HepG2 (cell line): ENCODE results near the gene TECTB. TPM values are rescaled to one million over a fixed set of nuclear protein-coding genes. Genes with fewer than 3 reads are reported as not detected.

Experiments
- ASH2L ChIP-seq: fragments of 300-600, 200-600 bp; sonication (generic); IDR thresholded peaks from 2 replicates; pipeline ENCODE4 v1.7.0; 2017; ENCODE audit warnings: low read depth, mild to moderate bottlenecking, moderate library complexity, mixed read lengths, low read length; ENCODE audit not compliant: insufficient read length
- KDM4B ChIP-seq: sonication (generic); formaldehyde crosslinking; IDR thresholded peaks from 2 replicates; pipeline ENCODE4 v1.4.0; 2020; ENCODE audit warnings: missing genetic modification reagents
- ZKSCAN1 ChIP-seq: fragments of 150-350 bp; IDR thresholded peaks from 2 replicates; pipeline ENCODE4 v1.6.1; 2014; ENCODE audit warnings: low read length
- ZSCAN20 ChIP-seq: sonication (generic); formaldehyde crosslinking; IDR thresholded peaks from 2 replicates; pipeline ENCODE4 v1.4.0; 2020; ENCODE audit warnings: missing genetic modification reagents, mild to moderate bottlenecking, borderline replicate concordance
- polyA plus RNA-seq, 8 experiments: library from polyadenylated mRNA; depleted of rRNA in 3 of 8; stranded (reverse) in 7 of 8; unstranded in 1 of 8; fragments of >200 nt; fragmentation: Illumina TruSeq in 4 of 8; extraction: Trizol in 4 of 8; gene quantifications; 2 replicates each; pipeline versions ENCODE4 v1.2.1 to v1.2.3, GENCODE V29; 2011 to 2016; ENCODE audit warnings: low read depth in 4 of 8, missing spikeins in 1 of 8, mixed read lengths in 1 of 8; ENCODE audit not compliant: insufficient read depth in 1 of 8
- total RNA-seq, 5 experiments: library from RNA; depleted of rRNA; stranded (reverse); fragments of >200 nt; fragmentation: Illumina TruSeq; extraction: Trizol; gene quantifications; 2 replicates each; pipeline ENCODE4 v1.2.3, GENCODE V29; 2016; ENCODE audit warnings: low read depth in 1 of 5
- TF ChIP-seq, protein P1 (sequence below): sonication (generic); formaldehyde crosslinking; IDR thresholded peaks from 2 replicates; pipeline ENCODE4 v1.5.1; 2020; ENCODE audit warnings: mild to moderate bottlenecking, missing genetic modification reagents, moderate library complexity
- TF ChIP-seq, protein P2 (sequence below): sonication (generic); formaldehyde crosslinking; IDR thresholded peaks from 2 replicates; pipeline ENCODE4 v1.4.0; 2020; ENCODE audit warnings: missing genetic modification reagents, low read depth, mild to moderate bottlenecking, borderline replicate concordance
- TF ChIP-seq, protein P3 (sequence below): IDR thresholded peaks from 2 replicates; pipeline ENCODE4 v1.6.1; 2018; ENCODE audit warnings: missing genetic modification reagents
- TF ChIP-seq, protein P4 (sequence below): IDR thresholded peaks from 2 replicates; pipeline ENCODE4 v1.6.1; 2018; ENCODE audit warnings: missing genetic modification reagents, mild to moderate bottlenecking, missing compliant biosample characterization
- TF ChIP-seq, protein P5 (sequence below): sonication (generic); formaldehyde crosslinking; IDR thresholded peaks from 2 replicates; pipeline ENCODE4 v1.4.0; 2020; ENCODE audit warnings: missing genetic modification reagents
- TF ChIP-seq, protein P6 (sequence below): sonication (generic); formaldehyde crosslinking; IDR thresholded peaks from 2 replicates; pipeline ENCODE4 v1.4.0; 2020; ENCODE audit warnings: missing genetic modification reagents
- TF ChIP-seq, protein P7 (sequence below): sonication (generic); formaldehyde crosslinking; IDR thresholded peaks from 2 replicates; pipeline ENCODE4 v1.5.0; 2020; ENCODE audit warnings: missing genetic modification reagents

The TECTB gene
- total and polyA plus RNA-seq, 2 of the 13 experiments (the other 11 are each of a cell fraction or from before 2014, with no cell fraction given), result 0.78 to 1.8 TPM

DNA sequence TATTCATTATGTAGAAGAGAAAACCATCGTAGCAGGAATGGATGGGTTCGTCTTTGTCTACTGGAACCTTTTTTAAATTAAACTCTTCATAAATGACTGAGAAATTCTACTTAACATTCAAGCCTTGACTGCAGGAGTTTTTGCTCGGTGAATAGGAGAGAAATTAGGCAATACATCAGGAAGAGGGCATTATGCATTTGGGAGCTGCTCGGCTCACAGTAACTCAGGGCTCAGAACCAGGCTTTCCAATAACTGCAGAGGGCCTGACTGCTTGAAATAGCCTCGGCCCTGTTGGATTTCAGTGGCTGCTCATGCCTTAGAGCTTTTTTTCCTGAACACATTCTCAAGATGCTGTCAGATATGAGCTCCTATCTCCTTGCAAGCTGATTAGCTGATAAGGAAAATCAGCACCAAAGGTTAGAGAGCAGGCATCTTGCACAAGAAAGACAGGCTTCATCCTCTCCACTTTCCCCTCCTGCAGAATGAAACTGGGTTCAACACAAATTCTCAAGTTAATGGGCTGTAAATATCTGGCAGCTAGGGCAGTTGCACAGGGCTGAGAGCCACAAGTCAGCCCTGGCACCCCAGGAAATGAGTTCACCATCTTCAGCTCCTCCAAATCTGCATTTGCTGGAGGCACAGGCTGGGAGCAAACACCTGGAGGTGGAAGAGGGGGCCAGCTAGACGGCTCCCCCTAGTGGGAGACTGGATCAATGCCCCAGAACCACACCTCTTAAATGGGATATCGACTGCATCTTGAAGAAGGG is 24.3 kb downstream of the TECTB start (continued):
- TF ChIP-seq, protein P1, sequence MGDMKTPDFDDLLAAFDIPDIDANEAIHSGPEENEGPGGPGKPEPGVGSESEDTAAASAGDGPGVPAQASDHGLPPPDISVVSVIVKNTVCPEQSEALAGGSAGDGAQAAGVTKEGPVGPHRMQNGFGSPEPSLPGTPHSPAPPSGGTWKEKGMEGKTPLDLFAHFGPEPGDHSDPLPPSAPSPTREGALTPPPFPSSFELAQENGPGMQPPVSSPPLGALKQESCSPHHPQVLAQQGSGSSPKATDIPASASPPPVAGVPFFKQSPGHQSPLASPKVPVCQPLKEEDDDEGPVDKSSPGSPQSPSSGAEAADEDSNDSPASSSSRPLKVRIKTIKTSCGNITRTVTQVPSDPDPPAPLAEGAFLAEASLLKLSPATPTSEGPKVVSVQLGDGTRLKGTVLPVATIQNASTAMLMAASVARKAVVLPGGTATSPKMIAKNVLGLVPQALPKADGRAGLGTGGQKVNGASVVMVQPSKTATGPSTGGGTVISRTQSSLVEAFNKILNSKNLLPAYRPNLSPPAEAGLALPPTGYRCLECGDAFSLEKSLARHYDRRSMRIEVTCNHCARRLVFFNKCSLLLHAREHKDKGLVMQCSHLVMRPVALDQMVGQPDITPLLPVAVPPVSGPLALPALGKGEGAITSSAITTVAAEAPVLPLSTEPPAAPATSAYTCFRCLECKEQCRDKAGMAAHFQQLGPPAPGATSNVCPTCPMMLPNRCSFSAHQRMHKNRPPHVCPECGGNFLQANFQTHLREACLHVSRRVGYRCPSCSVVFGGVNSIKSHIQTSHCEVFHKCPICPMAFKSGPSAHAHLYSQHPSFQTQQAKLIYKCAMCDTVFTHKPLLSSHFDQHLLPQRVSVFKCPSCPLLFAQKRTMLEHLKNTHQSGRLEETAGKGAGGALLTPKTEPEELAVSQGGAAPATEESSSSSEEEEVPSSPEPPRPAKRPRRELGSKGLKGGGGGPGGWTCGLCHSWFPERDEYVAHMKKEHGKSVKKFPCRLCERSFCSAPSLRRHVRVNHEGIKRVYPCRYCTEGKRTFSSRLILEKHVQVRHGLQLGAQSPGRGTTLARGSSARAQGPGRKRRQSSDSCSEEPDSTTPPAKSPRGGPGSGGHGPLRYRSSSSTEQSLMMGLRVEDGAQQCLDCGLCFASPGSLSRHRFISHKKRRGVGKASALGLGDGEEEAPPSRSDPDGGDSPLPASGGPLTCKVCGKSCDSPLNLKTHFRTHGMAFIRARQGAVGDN (CRISPR knock-in tag), result peak; percentile 54
- TF ChIP-seq, protein P2, sequence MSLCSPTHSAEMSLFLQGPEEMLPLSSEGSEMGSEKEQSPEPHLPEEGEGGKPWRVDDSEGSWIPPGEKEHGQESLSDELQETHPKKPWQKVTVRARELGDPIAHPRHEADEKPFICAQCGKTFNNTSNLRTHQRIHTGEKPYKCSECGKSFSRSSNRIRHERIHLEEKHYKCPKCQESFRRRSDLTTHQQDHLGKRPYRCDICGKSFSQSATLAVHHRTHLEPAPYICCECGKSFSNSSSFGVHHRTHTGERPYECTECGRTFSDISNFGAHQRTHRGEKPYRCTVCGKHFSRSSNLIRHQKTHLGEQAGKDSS, result peak; percentile 77; the same call in 1 of the 2 replicates
- TF ChIP-seq, protein P3, sequence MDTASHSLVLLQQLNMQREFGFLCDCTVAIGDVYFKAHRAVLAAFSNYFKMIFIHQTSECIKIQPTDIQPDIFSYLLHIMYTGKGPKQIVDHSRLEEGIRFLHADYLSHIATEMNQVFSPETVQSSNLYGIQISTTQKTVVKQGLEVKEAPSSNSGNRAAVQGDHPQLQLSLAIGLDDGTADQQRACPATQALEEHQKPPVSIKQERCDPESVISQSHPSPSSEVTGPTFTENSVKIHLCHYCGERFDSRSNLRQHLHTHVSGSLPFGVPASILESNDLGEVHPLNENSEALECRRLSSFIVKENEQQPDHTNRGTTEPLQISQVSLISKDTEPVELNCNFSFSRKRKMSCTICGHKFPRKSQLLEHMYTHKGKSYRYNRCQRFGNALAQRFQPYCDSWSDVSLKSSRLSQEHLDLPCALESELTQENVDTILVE (CRISPR knock-in tag), result no peak
- TF ChIP-seq, protein P4, sequence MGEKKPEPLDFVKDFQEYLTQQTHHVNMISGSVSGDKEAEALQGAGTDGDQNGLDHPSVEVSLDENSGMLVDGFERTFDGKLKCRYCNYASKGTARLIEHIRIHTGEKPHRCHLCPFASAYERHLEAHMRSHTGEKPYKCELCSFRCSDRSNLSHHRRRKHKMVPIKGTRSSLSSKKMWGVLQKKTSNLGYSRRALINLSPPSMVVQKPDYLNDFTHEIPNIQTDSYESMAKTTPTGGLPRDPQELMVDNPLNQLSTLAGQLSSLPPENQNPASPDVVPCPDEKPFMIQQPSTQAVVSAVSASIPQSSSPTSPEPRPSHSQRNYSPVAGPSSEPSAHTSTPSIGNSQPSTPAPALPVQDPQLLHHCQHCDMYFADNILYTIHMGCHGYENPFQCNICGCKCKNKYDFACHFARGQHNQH (CRISPR knock-in tag), result 0 out of 2 replicates have a peak, but pooled peaks have one; percentile 31
- TF ChIP-seq ZKSCAN1 (no peak), ZSCAN20 (0 out of 2 replicates have a peak, but pooled peaks have one; percentile 40), KDM4B (CRISPR knock-in tag) (0 out of 2 replicates have a peak, but pooled peaks have one; percentile 25), ASH2L (peak; percentile 38)
- TF ChIP-seq, protein P5, sequence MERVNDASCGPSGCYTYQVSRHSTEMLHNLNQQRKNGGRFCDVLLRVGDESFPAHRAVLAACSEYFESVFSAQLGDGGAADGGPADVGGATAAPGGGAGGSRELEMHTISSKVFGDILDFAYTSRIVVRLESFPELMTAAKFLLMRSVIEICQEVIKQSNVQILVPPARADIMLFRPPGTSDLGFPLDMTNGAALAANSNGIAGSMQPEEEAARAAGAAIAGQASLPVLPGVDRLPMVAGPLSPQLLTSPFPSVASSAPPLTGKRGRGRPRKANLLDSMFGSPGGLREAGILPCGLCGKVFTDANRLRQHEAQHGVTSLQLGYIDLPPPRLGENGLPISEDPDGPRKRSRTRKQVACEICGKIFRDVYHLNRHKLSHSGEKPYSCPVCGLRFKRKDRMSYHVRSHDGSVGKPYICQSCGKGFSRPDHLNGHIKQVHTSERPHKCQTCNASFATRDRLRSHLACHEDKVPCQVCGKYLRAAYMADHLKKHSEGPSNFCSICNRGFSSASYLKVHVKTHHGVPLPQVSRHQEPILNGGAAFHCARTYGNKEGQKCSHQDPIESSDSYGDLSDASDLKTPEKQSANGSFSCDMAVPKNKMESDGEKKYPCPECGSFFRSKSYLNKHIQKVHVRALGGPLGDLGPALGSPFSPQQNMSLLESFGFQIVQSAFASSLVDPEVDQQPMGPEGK (CRISPR knock-in tag), result peak; percentile 36; the same call in 1 of the 2 replicates
- TF ChIP-seq, protein P6, sequence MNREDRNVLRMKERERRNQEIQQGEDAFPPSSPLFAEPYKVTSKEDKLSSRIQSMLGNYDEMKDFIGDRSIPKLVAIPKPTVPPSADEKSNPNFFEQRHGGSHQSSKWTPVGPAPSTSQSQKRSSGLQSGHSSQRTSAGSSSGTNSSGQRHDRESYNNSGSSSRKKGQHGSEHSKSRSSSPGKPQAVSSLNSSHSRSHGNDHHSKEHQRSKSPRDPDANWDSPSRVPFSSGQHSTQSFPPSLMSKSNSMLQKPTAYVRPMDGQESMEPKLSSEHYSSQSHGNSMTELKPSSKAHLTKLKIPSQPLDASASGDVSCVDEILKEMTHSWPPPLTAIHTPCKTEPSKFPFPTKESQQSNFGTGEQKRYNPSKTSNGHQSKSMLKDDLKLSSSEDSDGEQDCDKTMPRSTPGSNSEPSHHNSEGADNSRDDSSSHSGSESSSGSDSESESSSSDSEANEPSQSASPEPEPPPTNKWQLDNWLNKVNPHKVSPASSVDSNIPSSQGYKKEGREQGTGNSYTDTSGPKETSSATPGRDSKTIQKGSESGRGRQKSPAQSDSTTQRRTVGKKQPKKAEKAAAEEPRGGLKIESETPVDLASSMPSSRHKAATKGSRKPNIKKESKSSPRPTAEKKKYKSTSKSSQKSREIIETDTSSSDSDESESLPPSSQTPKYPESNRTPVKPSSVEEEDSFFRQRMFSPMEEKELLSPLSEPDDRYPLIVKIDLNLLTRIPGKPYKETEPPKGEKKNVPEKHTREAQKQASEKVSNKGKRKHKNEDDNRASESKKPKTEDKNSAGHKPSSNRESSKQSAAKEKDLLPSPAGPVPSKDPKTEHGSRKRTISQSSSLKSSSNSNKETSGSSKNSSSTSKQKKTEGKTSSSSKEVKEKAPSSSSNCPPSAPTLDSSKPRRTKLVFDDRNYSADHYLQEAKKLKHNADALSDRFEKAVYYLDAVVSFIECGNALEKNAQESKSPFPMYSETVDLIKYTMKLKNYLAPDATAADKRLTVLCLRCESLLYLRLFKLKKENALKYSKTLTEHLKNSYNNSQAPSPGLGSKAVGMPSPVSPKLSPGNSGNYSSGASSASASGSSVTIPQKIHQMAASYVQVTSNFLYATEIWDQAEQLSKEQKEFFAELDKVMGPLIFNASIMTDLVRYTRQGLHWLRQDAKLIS (CRISPR knock-in tag), result no peak
- TF ChIP-seq, protein P7, sequence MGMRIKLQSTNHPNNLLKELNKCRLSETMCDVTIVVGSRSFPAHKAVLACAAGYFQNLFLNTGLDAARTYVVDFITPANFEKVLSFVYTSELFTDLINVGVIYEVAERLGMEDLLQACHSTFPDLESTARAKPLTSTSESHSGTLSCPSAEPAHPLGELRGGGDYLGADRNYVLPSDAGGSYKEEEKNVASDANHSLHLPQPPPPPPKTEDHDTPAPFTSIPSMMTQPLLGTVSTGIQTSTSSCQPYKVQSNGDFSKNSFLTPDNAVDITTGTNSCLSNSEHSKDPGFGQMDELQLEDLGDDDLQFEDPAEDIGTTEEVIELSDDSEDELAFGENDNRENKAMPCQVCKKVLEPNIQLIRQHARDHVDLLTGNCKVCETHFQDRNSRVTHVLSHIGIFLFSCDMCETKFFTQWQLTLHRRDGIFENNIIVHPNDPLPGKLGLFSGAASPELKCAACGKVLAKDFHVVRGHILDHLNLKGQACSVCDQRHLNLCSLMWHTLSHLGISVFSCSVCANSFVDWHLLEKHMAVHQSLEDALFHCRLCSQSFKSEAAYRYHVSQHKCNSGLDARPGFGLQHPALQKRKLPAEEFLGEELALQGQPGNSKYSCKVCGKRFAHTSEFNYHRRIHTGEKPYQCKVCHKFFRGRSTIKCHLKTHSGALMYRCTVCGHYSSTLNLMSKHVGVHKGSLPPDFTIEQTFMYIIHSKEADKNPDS (CRISPR knock-in tag), result no peak
